ENCODE data around the gene RASGEF1B. TPM values are rescaled to one million over a fixed set of nuclear protein-coding genes. Genes with fewer than 3 reads are reported as not detected.

The RASGEF1B gene
- total RNA-seq, 4 donors from 2014 or later = 35.0 to 56.7 (median 50.2) TPM

GRCh38 chr4:81498551-81499099 is 26.9 kb upstream of the RASGEF1B start:
- no peak for TF ChIP-seq CTCF (IDR thresholded peaks at IDR 0.05)
- ATAC-seq (ENCODE audit: low FRiP score) = no peak
- DNase-seq (ENCODE audit: low spot score) = no peak

GRCh38 chr4:81498046-81498445 is 26.3 kb upstream of the RASGEF1B start:
- no peak for TF ChIP-seq CTCF (IDR thresholded peaks at IDR 0.05)
- DNase-seq (ENCODE audit: low spot score) = no peak
- ATAC-seq (ENCODE audit: low FRiP score) = no peak

GRCh38 chr4:81495345-81495744 is 23.6 kb upstream of the RASGEF1B start:
- DNase-seq (ENCODE audit: low spot score) (no peak), ATAC-seq (ENCODE audit: low FRiP score) (no peak)
- TF ChIP-seq CTCF (IDR thresholded peaks at IDR 0.05) = no peak

- ATAC-seq (ENCODE audit: low FRiP score) = no peak
- DNase-seq (ENCODE audit: low spot score) = no peak
- no peak for TF ChIP-seq CTCF (IDR thresholded peaks at IDR 0.05)
These were observed 22.3 kb upstream of the RASGEF1B start for GRCh38 chr4:81494031-81494431.

GRCh38 chr4:81492606-81493230 is 21.0 kb upstream of the RASGEF1B start:
- TF ChIP-seq CTCF (IDR thresholded peaks at IDR 0.05) = no peak
- ATAC-seq (ENCODE audit: low FRiP score) (no peak), DNase-seq (ENCODE audit: low spot score) (no peak)

- TF ChIP-seq CTCF (IDR thresholded peaks at IDR 0.05) = no peak
- no peak for ATAC-seq (ENCODE audit: low FRiP score)
- DNase-seq (ENCODE audit: low spot score) = no peak
These were observed 20.2 kb upstream of the RASGEF1B start for GRCh38 chr4:81491943-81492342.
